Endodermal cell (in vitro differentiated cells): ENCODE data around the gene LLPH. TPM values are rescaled to one million over a fixed set of nuclear protein-coding genes. Genes with fewer than 3 reads are reported as not detected.

ENCODE experiments used
- DNase-seq: peaks from one replicate; pipeline ENCODE4 v3.0.0-alpha.2; 2017
- H3K27ac ChIP-seq: 2 replicates; pipeline ENCODE4 v1.5.1; 2013; ENCODE audit warnings: mild to moderate bottlenecking, low read depth, low read length, moderate library complexity
- H3K27me3 ChIP-seq: 2 replicates; pipeline ENCODE4 v1.6.1; 2013; ENCODE audit warnings: mild to moderate bottlenecking, low read length, moderate library complexity; ENCODE audit not compliant: insufficient read depth, control insufficient read depth, poor library complexity, severe bottlenecking
- H3K36me3 ChIP-seq: 2 replicates; pipeline ENCODE4 v1.7.0; 2013; ENCODE audit warnings: mild to moderate bottlenecking, low read length, moderate library complexity; ENCODE audit not compliant: control insufficient read depth, insufficient read depth
- H3K4me1 ChIP-seq: one replicate; pipeline ENCODE4 v1.7.0; 2013; ENCODE audit warnings: low read length; ENCODE audit not compliant: control insufficient read depth, insufficient read depth
- H3K4me3 ChIP-seq: 2 replicates; pipeline ENCODE4 v1.5.1; 2013; ENCODE audit warnings: mild to moderate bottlenecking, low read length, moderate library complexity
- H3K9ac ChIP-seq: 2 replicates; pipeline ENCODE4 v1.6.1; 2013; ENCODE audit warnings: mild to moderate bottlenecking, low read length, moderate library complexity; ENCODE audit not compliant: poor library complexity, severe bottlenecking; ENCODE audit errors: extremely low read depth
- H3K9me3 ChIP-seq: 2 replicates; pipeline ENCODE4 v1.6.1; 2013; ENCODE audit warnings: mild to moderate bottlenecking, low read length, moderate library complexity; ENCODE audit not compliant: control insufficient read depth
- H3K27ac Mint-ChIP-seq: 2 replicates; pipeline ENCODE4 v1.8.0; 2020; ENCODE audit warnings: mixed read lengths
- H3K27me3 Mint-ChIP-seq: 2 replicates; pipeline ENCODE4 v1.8.0; 2021; ENCODE audit warnings: mild to moderate bottlenecking, mixed read lengths; ENCODE audit not compliant: insufficient read depth
- H3K36me3 Mint-ChIP-seq: 2 replicates; pipeline ENCODE4 v1.8.0; 2020; ENCODE audit warnings: low read depth, mixed read lengths
- H3K4me1 Mint-ChIP-seq: 2 replicates; pipeline ENCODE4 v1.8.0; 2020; ENCODE audit warnings: mixed read lengths
- H3K4me3 Mint-ChIP-seq: 2 replicates; pipeline ENCODE4 v1.8.0; 2020; ENCODE audit warnings: mild to moderate bottlenecking, moderate library complexity, mixed read lengths
- H3K9me3 Mint-ChIP-seq: 2 replicates; pipeline ENCODE4 v1.8.0; 2020; ENCODE audit warnings: mild to moderate bottlenecking, mixed read lengths
- CTCF ChIP-seq: fragments of 200-600 bp; sonication (generic); conservative IDR thresholded peaks from 2 replicates; pipeline ENCODE4 v1.5.0; 2021; ENCODE audit warnings: antibody characterized with exemption, mild to moderate bottlenecking
- WGBS, 2 experiments: methylation state at CpG; one replicate each; pipeline versions ENCODE4 v1.1.5 to v1.1.7; 2013; ENCODE audit warnings: missing lambda C conversion rate in 2 of 2, mixed read lengths in 1 of 2; ENCODE audit not compliant: insufficient coverage in 1 of 2, insufficient read length in 1 of 2; 5-methylcytosine and 5-hydroxymethylcytosine counted together
- total RNA-seq, 2 donors: library from RNA; stranded (reverse); fragmentation: NEBNext Ultra II Directional in 1 of 2; extraction: Animal tissue kit (Norgen Biotek cat#: 25700) in 1 of 2; gene quantifications; 2 replicates in 1 of 2; 3 replicates in 1 of 2; pipeline ENCODE4 v1.2.1, GENCODE V29; 2021

LLPH gene
- total RNA-seq, 2 donors from 2014 or later = 16.5 to 25.7 TPM

- H3K9me3 ChIP-seq = no peaks in the 10 kb centered on the region
- H3K27ac ChIP-seq = no peak overlapping the region
- Mint-ChIP-seq H3K4me3 (no peak overlapping the region), H3K9me3 (no peaks in the 10 kb centered on the region), H3K4me1 (no peaks in the 10 kb centered on the region), H3K36me3 (no peaks in the 10 kb centered on the region), H3K27ac (no peak overlapping the region), H3K27me3 (no peaks in the 10 kb centered on the region)
- 100% methylated on average over 1 of the region's 1 CpG for WGBS, 2 experiments
- no peak for DNase-seq
- no peaks in the 10 kb centered on the region for H3K4me1 ChIP-seq
- no peak overlapping the region for H3K4me3 ChIP-seq
- no peak for TF ChIP-seq CTCF
- H3K9ac ChIP-seq = no peak overlapping the region
- H3K27me3 ChIP-seq = no peaks in the 10 kb centered on the region
- H3K36me3 ChIP-seq = no peaks in the 10 kb centered on the region
Observed at GRCh38 chr12:66152732-66153131, 22.2 kb upstream of the LLPH start.

- no peaks in the 10 kb centered on the region for H3K27me3 Mint-ChIP-seq
Observed at GRCh38 chr12:66149702-66150398, 19.3 kb upstream of the LLPH start.

More at GRCh38 chr12:66149702-66150398, 19.3 kb upstream of the LLPH start:
- Histone ChIP-seq H3K4me3 (no peak overlapping the region), H3K27me3 (no peaks in the 10 kb centered on the region), H3K36me3 (no peaks in the 10 kb centered on the region), H3K4me1 (no peaks in the 10 kb centered on the region), H3K9ac (no peak overlapping the region), H3K27ac (no peak overlapping the region), H3K9me3 (no peaks in the 10 kb centered on the region)
- no peak overlapping the region for H3K27ac Mint-ChIP-seq
- peak; percentile 55 for DNase-seq
- TF ChIP-seq CTCF = peak; percentile 62
- no peaks in the 10 kb centered on the region for H3K9me3 Mint-ChIP-seq
- WGBS, 2 experiments = 95 to 98% methylated on average over 4 to 5 of the region's 5 CpGs
- no peak overlapping the region for H3K4me3 Mint-ChIP-seq
- H3K4me1 Mint-ChIP-seq = peaks cover 2% of the 10 kb centered on the region
- H3K36me3 Mint-ChIP-seq = peaks cover 2% of the 10 kb centered on the region
